ENCODE measurements around the gene PLEKHJ1.
"Not testable (repeated sequence)": the region's sequence is repeated elsewhere in the genome, so short reads cannot be mapped to it uniquely, and the experiment has no call there.

PLEKHJ1 gene

DNA sequence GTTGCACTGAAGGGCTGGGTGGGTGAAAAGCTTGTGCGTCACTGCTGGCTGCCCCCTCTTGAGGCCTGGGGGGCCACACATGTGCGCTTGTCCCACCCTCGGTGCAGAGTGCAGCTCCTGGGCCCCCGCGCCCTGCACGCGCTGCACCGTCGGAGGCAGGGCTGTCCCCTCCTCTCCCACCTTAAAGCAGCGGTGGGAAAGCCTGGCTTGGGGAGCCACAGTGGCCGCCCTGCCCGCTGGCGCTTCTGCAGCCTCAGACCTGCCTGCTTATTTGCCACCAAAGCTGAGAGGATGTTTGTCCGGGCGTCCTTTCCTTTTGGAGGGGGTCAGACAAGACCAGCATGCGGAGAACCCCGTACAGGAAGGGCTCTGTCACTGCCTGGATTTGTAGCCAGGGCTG is 26.7 kb downstream of the PLEKHJ1 start:
- DNase-seq (ENCODE audit: low read depth) = no peak
- Histone ChIP-seq H3K4me3 (ENCODE audit: low read length) (no peak overlapping the region), H3K9ac (ENCODE audit: low read length) (peak overlapping the region; percentile 83), H3K4me1 (ENCODE audit: control insufficient read depth, insufficient read depth, low read length) (peaks cover 26% of the 10 kb centered on the region), H3K9me3 (ENCODE audit: control insufficient read depth, low read length) (no peaks in the 10 kb centered on the region), H3K27me3 (replicated peaks; ENCODE audit: control insufficient read depth, insufficient read depth, low read length) (no peaks in the 10 kb centered on the region), H3K36me3 (ENCODE audit: control insufficient read depth, insufficient read depth, low read length, severe bottlenecking) (peaks cover 71% of the 10 kb centered on the region)

DNA sequence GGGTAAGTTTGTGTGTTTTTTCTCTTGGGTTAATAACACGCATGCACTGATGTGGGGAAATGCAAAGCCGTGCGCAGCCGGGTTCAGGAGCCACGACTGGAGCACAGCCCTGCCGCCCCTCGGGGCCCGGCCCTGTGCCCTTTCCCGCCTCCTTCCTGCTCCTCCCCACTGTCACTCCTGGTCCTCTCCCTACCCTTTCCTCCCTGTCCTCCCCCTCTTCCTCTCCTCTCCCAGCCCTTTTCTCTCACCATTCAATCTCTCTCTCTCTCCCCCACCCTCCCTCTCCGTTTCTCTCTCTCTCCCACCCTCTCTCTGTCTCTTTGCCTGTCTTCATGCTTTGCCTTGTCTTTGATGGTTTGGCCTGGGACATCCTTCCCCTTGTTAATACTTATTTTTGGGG is 27.2 kb downstream of the PLEKHJ1 start:
- H3K9me3 ChIP-seq (ENCODE audit: control insufficient read depth, low read length) = no peaks in the 10 kb centered on the region
- no peak for DNase-seq (ENCODE audit: low read depth)
- H3K4me3 ChIP-seq (ENCODE audit: low read length) = no peak overlapping the region
- peaks cover 71% of the 10 kb centered on the region for H3K36me3 ChIP-seq (ENCODE audit: control insufficient read depth, insufficient read depth, low read length, severe bottlenecking)
- peak overlapping the region; percentile 83 for H3K9ac ChIP-seq (ENCODE audit: low read length)
- no peaks in the 10 kb centered on the region for H3K27me3 ChIP-seq (replicated peaks; ENCODE audit: control insufficient read depth, insufficient read depth, low read length)
- peaks cover 26% of the 10 kb centered on the region for H3K4me1 ChIP-seq (ENCODE audit: control insufficient read depth, insufficient read depth, low read length)

DNA sequence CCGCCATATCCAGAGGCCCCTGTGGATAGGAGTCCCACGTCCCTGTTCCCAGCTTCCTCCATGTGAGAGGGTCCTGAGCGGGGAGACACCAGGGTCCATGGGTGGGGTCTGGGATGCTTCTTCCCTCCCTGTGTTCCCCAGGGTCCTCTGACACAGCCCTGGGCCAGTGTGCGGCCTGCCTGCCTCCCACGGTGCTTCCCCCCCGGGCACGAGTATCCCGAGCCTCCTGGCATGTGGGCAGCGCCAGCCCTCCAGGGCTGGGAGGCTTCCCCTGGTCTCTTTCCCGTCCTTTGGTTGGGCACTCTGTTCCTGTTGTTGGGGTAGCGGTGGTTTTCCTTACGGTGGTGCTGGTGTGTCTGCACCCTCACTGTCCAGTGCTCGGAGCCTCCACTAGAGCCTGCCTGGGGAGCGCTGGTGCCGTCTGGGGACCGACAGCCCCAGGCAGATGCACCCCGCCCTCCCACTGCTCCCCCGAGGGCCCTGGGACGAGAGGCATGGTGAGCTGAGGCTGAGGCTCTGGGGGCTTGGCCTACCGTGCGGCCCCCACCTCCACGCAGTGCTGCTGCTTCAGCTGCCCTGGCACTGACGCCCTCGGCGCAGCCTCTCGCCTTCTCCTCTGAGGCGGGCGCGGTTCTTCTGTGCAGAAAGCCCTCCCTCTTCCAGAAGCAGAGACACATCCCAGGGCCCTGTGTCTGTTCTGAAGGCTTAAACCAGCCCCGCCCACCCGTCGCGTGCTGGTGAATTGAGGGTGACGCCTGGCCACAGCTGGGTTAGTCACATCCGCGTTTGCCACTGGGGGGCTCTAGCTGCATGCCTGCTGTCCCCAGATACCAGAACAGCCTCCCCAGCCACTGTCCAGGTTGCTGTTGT is 27.9 kb downstream of the PLEKHJ1 start:
- H3K36me3 ChIP-seq (ENCODE audit: control insufficient read depth, insufficient read depth, low read length, severe bottlenecking) = peaks cover 70% of the 10 kb centered on the region
- DNase-seq (ENCODE audit: low read depth) = peak; percentile 82
- H3K9me3 ChIP-seq (ENCODE audit: control insufficient read depth, low read length) = no peaks in the 10 kb centered on the region
- no peaks in the 10 kb centered on the region for H3K27me3 ChIP-seq (replicated peaks; ENCODE audit: control insufficient read depth, insufficient read depth, low read length)
- peaks cover 26% of the 10 kb centered on the region for H3K4me1 ChIP-seq (ENCODE audit: control insufficient read depth, insufficient read depth, low read length)
- peak overlapping the region; percentile 56 for H3K4me3 ChIP-seq (ENCODE audit: low read length)
- H3K9ac ChIP-seq (ENCODE audit: low read length) = peak overlapping the region; percentile 83

DNA sequence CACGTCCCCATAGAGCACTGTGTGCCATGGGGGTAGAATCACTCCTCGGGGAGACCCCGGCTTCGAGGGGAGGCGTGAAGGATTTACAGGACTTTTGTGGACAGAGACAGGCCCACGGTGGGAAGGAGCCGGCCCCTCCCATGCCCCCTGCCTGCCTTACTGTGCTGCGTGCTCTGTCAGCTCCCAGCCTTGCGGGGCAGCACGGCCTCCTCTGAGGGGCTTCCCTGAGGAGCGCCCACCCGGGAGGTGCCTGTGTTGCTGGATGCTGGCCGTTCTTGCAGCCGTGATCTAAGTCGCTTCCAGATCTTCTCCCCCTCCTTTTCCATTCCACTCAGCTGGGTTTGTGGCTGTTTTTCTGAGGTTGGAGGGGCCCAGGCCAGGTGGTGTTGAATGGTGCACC is 29.1 kb downstream of the PLEKHJ1 start:
- no peaks in the 10 kb centered on the region for H3K27me3 ChIP-seq (replicated peaks; ENCODE audit: control insufficient read depth, insufficient read depth, low read length)
- no peak for DNase-seq (ENCODE audit: low read depth)
- H3K9me3 ChIP-seq (ENCODE audit: control insufficient read depth, low read length) = no peaks in the 10 kb centered on the region
- H3K4me3 ChIP-seq (ENCODE audit: low read length) = no peak overlapping the region
- no peak overlapping the region for H3K9ac ChIP-seq (ENCODE audit: low read length)
- peaks cover 70% of the 10 kb centered on the region for H3K36me3 ChIP-seq (ENCODE audit: control insufficient read depth, insufficient read depth, low read length, severe bottlenecking)
- peaks cover 26% of the 10 kb centered on the region for H3K4me1 ChIP-seq (ENCODE audit: control insufficient read depth, insufficient read depth, low read length)

DNA sequence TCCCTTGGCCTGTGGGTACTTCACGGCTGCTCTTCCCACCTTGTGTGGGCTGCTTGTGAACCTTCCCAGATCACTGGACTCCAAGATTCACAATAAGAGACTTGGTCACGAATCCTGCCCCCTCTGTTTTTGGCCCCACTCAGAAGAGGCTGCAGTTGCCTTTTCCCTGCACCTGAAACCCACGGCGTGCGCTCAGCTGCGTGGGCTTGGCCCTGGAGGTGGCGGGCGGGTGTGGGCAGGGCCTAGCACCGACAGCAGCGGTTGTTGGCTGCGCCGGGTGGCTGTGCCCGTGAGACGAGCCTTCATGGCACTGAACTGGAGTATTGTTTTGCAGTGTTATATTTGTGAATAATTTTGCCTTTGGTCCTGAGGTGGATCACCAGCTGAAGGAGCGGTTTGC is 33.8 kb downstream of the PLEKHJ1 start:
- Histone ChIP-seq H3K36me3 (ENCODE audit: control insufficient read depth, insufficient read depth, low read length, severe bottlenecking) (peaks cover 46% of the 10 kb centered on the region), H3K9me3 (ENCODE audit: control insufficient read depth, low read length) (no peaks in the 10 kb centered on the region), H3K9ac (ENCODE audit: low read length) (no peak overlapping the region), H3K4me1 (ENCODE audit: control insufficient read depth, insufficient read depth, low read length) (no peaks in the 10 kb centered on the region), H3K27me3 (replicated peaks; ENCODE audit: control insufficient read depth, insufficient read depth, low read length) (no peaks in the 10 kb centered on the region), H3K4me3 (ENCODE audit: low read length) (no peak overlapping the region)
- no peak for DNase-seq (ENCODE audit: low read depth)

DNA sequence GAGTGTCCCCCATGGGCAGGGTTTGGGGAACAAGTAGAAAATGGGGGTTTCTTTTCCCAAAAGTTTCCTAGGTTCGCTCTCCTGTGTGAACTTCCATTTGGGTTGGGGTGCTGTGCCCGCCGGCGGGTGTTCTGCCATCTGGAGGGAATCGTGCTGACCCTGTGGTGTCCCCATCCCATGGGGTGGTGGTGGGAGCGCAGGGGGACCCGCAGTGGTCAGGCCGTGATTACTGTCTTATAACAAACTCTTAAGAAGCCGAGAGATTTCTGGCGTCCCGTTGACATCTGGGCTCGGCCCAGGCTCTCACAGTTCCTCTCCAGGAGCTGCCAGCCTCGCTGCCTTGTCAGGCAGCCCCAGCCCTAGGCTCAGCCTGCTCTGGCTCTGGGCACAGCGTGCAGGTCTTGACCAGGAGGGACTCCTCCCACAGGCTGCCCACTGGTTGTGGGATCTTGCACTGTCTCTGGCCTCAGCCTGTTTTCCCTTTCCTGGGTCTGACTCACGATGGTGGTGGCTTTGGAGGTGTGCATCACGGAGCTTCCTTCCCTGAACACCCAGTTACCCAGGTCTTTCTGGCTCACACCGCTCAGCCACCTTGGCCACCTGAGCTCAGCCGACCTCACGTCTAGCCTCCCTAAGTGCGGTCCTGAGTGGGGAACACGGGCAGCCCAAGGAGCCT is 34.5 kb downstream of the PLEKHJ1 start:
- no peaks in the 10 kb centered on the region for H3K4me1 ChIP-seq (ENCODE audit: control insufficient read depth, insufficient read depth, low read length)
- no peak overlapping the region for H3K9ac ChIP-seq (ENCODE audit: low read length)
- H3K36me3 ChIP-seq (ENCODE audit: control insufficient read depth, insufficient read depth, low read length, severe bottlenecking) = peaks cover 44% of the 10 kb centered on the region
- no peaks in the 10 kb centered on the region for H3K9me3 ChIP-seq (ENCODE audit: control insufficient read depth, low read length)
- DNase-seq (ENCODE audit: low read depth) = no peak
- H3K4me3 ChIP-seq (ENCODE audit: low read length) = no peak overlapping the region
- H3K27me3 ChIP-seq (replicated peaks; ENCODE audit: control insufficient read depth, insufficient read depth, low read length) = no peaks in the 10 kb centered on the region

DNA sequence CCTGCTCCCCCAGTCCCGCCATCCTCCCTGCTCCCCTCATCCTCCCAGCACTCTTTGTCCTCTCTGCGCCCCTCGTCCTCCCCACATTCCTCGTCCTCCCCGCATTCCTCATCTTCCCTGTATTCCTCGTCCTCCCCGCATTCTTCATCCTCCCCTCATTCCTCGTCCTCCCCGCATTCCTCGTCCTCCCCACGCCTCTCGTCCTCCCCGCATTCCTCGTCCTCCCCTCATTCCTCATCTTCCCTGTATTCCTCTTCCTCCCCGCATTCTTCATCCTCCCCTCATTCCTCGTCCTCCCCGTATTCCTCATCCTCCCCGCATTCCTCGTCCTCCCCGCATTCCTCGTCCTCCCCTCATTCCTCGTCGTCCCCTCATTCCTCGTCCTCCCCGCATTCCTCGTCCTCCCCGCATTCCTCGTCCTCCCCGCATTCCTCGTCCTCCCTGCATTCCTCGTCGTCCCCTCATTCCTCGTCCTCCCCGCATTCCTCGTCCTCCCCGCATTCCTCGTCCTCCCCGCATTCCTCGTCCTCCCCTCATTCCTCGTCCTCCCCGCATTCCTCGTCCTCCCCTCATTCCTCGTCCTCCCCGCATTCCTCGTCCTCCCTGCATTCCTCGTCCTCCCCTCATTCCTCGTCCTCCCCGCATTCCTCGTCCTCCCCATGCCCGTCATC is 35.4 kb downstream of the PLEKHJ1 start:
- not testable (repeated sequence) for DNase-seq (ENCODE audit: low read depth); H3K4me1 ChIP-seq (ENCODE audit: control insufficient read depth, insufficient read depth, low read length); H3K9me3 ChIP-seq (ENCODE audit: control insufficient read depth, low read length); H3K9ac ChIP-seq (ENCODE audit: low read length); H3K4me3 ChIP-seq (ENCODE audit: low read length); H3K27me3 ChIP-seq (replicated peaks; ENCODE audit: control insufficient read depth, insufficient read depth, low read length)
- H3K36me3 ChIP-seq (ENCODE audit: control insufficient read depth, insufficient read depth, low read length, severe bottlenecking) = peaks cover 52% of the 10 kb centered on the region

DNA sequence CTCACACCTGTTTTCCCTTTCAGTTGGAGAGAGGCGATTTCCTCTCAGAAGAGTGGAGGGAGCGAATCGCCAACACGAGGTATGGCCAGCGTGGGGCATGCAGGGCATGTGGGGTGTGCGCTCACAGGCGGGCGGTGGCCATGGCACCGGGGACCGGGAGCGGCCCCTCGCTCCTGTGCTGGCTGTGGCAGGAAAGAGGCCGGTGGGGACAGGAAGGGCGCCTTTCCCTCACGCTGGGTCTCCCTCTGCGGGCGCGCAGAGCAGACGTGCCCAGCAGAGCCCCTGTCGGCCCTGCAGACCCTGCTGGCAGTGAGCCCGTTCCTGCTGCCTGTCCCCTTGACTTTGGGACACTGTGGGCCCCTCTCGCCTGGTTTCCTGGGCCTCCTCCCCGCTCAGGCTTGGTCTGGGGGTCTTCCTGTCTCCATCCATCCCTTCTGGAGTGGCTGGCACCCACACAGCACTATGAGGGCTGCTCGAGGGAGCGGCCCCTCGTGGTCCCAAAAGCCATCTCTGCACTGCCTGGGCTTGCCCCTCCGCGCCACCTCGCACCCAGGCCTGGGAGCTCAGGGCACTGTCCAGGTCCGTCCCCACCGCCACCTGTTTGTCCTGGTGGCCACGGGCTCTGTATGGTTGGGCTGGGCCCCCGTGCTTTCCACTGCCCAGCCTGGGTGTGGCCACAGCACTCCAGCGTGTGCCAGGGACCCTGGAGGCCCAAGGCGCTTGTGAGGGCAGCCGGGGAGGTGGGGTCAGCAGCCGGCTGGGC is 36.1 kb downstream of the PLEKHJ1 start:
- H3K9ac ChIP-seq (ENCODE audit: low read length) = no peak overlapping the region
- no peak for DNase-seq (ENCODE audit: low read depth)
- H3K4me3 ChIP-seq (ENCODE audit: low read length) = no peak overlapping the region
- no peaks in the 10 kb centered on the region for H3K27me3 ChIP-seq (replicated peaks; ENCODE audit: control insufficient read depth, insufficient read depth, low read length)
- no peaks in the 10 kb centered on the region for H3K4me1 ChIP-seq (ENCODE audit: control insufficient read depth, insufficient read depth, low read length)
- H3K9me3 ChIP-seq (ENCODE audit: control insufficient read depth, low read length) = no peaks in the 10 kb centered on the region
- H3K36me3 ChIP-seq (ENCODE audit: control insufficient read depth, insufficient read depth, low read length, severe bottlenecking) = peaks cover 53% of the 10 kb centered on the region

DNA sequence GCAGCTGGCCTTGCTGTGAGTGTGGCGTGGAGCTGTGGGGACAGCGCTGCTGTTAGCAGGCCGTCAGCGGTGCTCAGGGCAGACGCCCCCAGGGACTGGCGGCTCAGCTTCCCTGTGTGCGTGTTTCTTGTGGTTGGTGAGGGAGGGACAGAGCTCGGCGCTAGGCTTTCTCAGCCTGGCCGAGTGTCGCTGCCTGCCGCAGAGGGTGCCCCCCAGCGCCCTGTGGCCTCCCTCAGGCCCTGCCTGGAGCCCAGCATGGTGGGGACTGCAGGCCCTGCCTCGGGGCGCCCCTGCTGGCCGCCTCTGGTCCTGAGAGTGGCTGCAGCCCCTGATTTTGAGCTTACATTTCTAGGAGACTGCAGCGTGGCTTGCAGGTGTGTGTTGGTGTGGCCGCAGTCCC is 36.9 kb downstream of the PLEKHJ1 start:
- Histone ChIP-seq H3K27me3 (replicated peaks; ENCODE audit: control insufficient read depth, insufficient read depth, low read length) (no peaks in the 10 kb centered on the region), H3K4me1 (ENCODE audit: control insufficient read depth, insufficient read depth, low read length) (no peaks in the 10 kb centered on the region), H3K4me3 (ENCODE audit: low read length) (no peak overlapping the region), H3K9me3 (ENCODE audit: control insufficient read depth, low read length) (no peaks in the 10 kb centered on the region), H3K9ac (ENCODE audit: low read length) (no peak overlapping the region), H3K36me3 (ENCODE audit: control insufficient read depth, insufficient read depth, low read length, severe bottlenecking) (peaks cover 54% of the 10 kb centered on the region)
- no peak for DNase-seq (ENCODE audit: low read depth)

DNA sequence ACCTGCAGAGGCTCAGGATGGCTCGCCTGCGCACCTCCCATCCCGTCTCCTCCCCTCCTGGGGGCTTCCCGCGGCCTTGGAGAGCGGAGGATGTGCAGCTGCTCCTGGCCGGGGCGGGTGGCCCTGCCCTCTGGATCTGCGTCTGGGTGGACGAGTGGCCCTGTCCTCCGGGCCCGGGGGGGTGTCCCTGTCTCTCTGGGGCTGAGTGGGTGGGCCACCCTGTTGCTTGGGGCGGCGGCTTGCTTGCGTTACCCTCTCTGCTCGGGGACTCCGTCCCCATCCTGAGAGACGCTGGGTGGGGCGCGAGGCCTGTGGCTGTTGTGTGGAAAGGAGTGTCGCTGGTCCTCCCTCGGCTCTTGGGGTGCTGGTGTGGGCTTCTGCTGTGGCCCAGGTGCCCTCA is 37.8 kb downstream of the PLEKHJ1 start:
- no peak overlapping the region for H3K9ac ChIP-seq (ENCODE audit: low read length)
- no peaks in the 10 kb centered on the region for H3K9me3 ChIP-seq (ENCODE audit: control insufficient read depth, low read length)
- H3K36me3 ChIP-seq (ENCODE audit: control insufficient read depth, insufficient read depth, low read length, severe bottlenecking) = peaks cover 52% of the 10 kb centered on the region
- H3K4me1 ChIP-seq (ENCODE audit: control insufficient read depth, insufficient read depth, low read length) = no peaks in the 10 kb centered on the region
- no peak for DNase-seq (ENCODE audit: low read depth)
- no peak overlapping the region for H3K4me3 ChIP-seq (ENCODE audit: low read length)
- H3K27me3 ChIP-seq (replicated peaks; ENCODE audit: control insufficient read depth, insufficient read depth, low read length) = no peaks in the 10 kb centered on the region

DNA sequence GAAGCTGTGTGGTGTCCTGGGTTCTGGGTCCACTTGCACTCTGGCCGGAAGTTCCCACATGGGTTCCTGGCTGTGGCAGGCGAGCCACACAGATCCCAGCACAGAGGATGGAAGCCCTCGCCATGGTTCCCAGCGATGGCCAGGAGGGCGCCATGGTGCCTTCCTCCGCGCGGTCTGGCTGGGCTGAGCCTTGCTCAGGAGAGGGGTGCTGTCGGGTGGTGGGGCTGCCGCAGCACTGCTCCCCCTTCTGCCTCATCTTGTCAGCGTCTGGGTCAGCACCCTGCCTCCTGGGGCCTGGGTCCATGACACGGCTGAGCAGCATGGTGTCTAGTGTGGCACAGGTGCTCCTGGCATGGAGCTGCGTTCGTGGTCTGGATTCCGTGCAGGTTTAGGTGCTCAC is 38.9 kb downstream of the PLEKHJ1 start:
- no peaks in the 10 kb centered on the region for H3K9me3 ChIP-seq (ENCODE audit: control insufficient read depth, low read length)
- H3K4me3 ChIP-seq (ENCODE audit: low read length) = no peak overlapping the region
- no peak for DNase-seq (ENCODE audit: low read depth)
- no peak overlapping the region for H3K9ac ChIP-seq (ENCODE audit: low read length)
- H3K4me1 ChIP-seq (ENCODE audit: control insufficient read depth, insufficient read depth, low read length) = no peaks in the 10 kb centered on the region
- H3K27me3 ChIP-seq (replicated peaks; ENCODE audit: control insufficient read depth, insufficient read depth, low read length) = no peaks in the 10 kb centered on the region
- peaks cover 53% of the 10 kb centered on the region for H3K36me3 ChIP-seq (ENCODE audit: control insufficient read depth, insufficient read depth, low read length, severe bottlenecking)

All from adipocyte (in vitro differentiated cells).